H9 (cell line): ENCODE measurements around the gene CCDC81. TPM values are rescaled to one million over a fixed set of nuclear protein-coding genes. Genes with fewer than 3 reads are reported as not detected.

ENCODE experiments used
- DNase-seq: peaks from one replicate; pipeline ENCODE4 v3.0.0-alpha.2; 2017
- H2AFZ ChIP-seq: one replicate; pipeline ENCODE4 v1.6.1; 2013; ENCODE audit warnings: mild to moderate bottlenecking, low read length, control low read depth, moderate library complexity
- H2AK5ac ChIP-seq: 2 replicates; pipeline ENCODE4 v1.6.1; 2013; ENCODE audit warnings: low read length, control low read depth, mixed read lengths; ENCODE audit not compliant: insufficient read length
- H2BK120ac ChIP-seq: one replicate; pipeline ENCODE4 v1.6.1; 2013; ENCODE audit warnings: low read depth, mild to moderate bottlenecking, low read length, control low read depth, inconsistent platforms; ENCODE audit not compliant: poor library complexity, severe bottlenecking
- H2BK12ac ChIP-seq: 2 replicates; pipeline ENCODE4 v1.6.1; 2013; ENCODE audit warnings: low read length, control low read depth, mixed read lengths, low read depth; ENCODE audit not compliant: insufficient read length
- H2BK15ac ChIP-seq: 2 replicates; pipeline ENCODE4 v1.6.1; 2013; ENCODE audit warnings: low read depth, low read length, control low read depth
- H2BK20ac ChIP-seq: one replicate; pipeline ENCODE4 v1.6.1; 2013; ENCODE audit warnings: low read depth, mild to moderate bottlenecking, low read length, control low read depth, inconsistent platforms; ENCODE audit not compliant: poor library complexity, severe bottlenecking
- H2BK5ac ChIP-seq: 2 replicates; pipeline ENCODE4 v1.6.1; 2013; ENCODE audit warnings: low read length, control low read depth, mixed read lengths; ENCODE audit not compliant: insufficient read length
- H3K14ac ChIP-seq: 2 replicates; pipeline ENCODE4 v1.6.1; 2013; ENCODE audit warnings: low read length, control low read depth; ENCODE audit not compliant: insufficient read depth
- H3K18ac ChIP-seq: 2 replicates; pipeline ENCODE4 v1.6.1; 2013; ENCODE audit warnings: low read depth, mild to moderate bottlenecking, mixed read lengths, low read length, control low read depth; ENCODE audit not compliant: insufficient read length
- H3K23ac ChIP-seq: 2 replicates; pipeline ENCODE4 v1.6.1; 2013; ENCODE audit warnings: low read length, control low read depth, mixed read lengths, low read depth; ENCODE audit not compliant: insufficient read length
- H3K23me2 ChIP-seq: 2 replicates; pipeline ENCODE4 v1.6.1; 2013; ENCODE audit warnings: low read depth, mild to moderate bottlenecking, mixed read lengths, low read length, control low read depth; ENCODE audit not compliant: insufficient read length, poor library complexity, severe bottlenecking
- H3K27ac ChIP-seq: 2 replicates; pipeline ENCODE4 v1.5.1; 2013; ENCODE audit warnings: low read length, control low read depth, mixed read lengths, low read depth; ENCODE audit not compliant: insufficient read length
- H3K27me3 ChIP-seq: 2 replicates; pipeline ENCODE4 v1.6.1; 2013; ENCODE audit warnings: low read length, control low read depth, inconsistent platforms; ENCODE audit not compliant: insufficient read depth
- H3K4ac ChIP-seq: 2 replicates; pipeline ENCODE4 v1.6.1; 2013; ENCODE audit warnings: low read depth, mild to moderate bottlenecking, control low read depth, inconsistent platforms, low read length, moderate library complexity
- H3K4me1 ChIP-seq: 2 replicates; pipeline ENCODE4 v1.6.1; 2013; ENCODE audit warnings: low read length, control low read depth, inconsistent platforms; ENCODE audit not compliant: insufficient read depth
- H3K4me2 ChIP-seq: 2 replicates; pipeline ENCODE4 v1.6.1; 2013; ENCODE audit warnings: low read length, control low read depth, mixed read lengths; ENCODE audit not compliant: insufficient read length, insufficient read depth
- H3K56ac ChIP-seq: 2 replicates; pipeline ENCODE4 v1.6.1; 2013; ENCODE audit warnings: low read depth, mild to moderate bottlenecking, mixed read lengths, low read length, control low read depth; ENCODE audit not compliant: insufficient read length
- H3K79me1 ChIP-seq: 2 replicates; pipeline ENCODE4 v1.6.1; 2013; ENCODE audit warnings: low read depth, mild to moderate bottlenecking, moderate library complexity, low read length, control low read depth, inconsistent platforms; ENCODE audit not compliant: insufficient read depth, poor library complexity, severe bottlenecking
- H3K79me2 ChIP-seq: 2 replicates; pipeline ENCODE4 v1.6.1; 2013; ENCODE audit warnings: low read length, control low read depth, inconsistent platforms; ENCODE audit not compliant: insufficient read depth
- H3K9ac ChIP-seq: 2 replicates; pipeline ENCODE4 v1.6.1; 2013; ENCODE audit warnings: low read length, control low read depth, mixed read lengths; ENCODE audit not compliant: insufficient read length; ENCODE audit errors: extremely low read depth
- H3K9me3 ChIP-seq: one replicate; pipeline ENCODE4 v1.6.1; 2013; ENCODE audit warnings: low read depth, low read length, inconsistent platforms; ENCODE audit not compliant: control insufficient read depth
- H3T11ph ChIP-seq: one replicate; pipeline ENCODE4 v1.6.1; 2013; ENCODE audit warnings: mild to moderate bottlenecking, low read length, control low read depth, inconsistent platforms
- H4K20me1 ChIP-seq: one replicate; pipeline ENCODE4 v1.6.1; 2013; ENCODE audit not compliant: control insufficient read depth, insufficient read length, insufficient read depth
- H4K5ac ChIP-seq: 2 replicates; pipeline ENCODE4 v1.6.1; 2013; ENCODE audit warnings: low read depth, mild to moderate bottlenecking, mixed read lengths, low read length, control low read depth; ENCODE audit not compliant: insufficient read length
- H4K8ac ChIP-seq: replicated peaks from 2 replicates; pipeline ENCODE4 v1.6.1; 2013; ENCODE audit warnings: low read length, control low read depth, mixed read lengths, low read depth; ENCODE audit not compliant: insufficient read length
- H4K91ac ChIP-seq: 2 replicates; pipeline ENCODE4 v1.6.1; 2013; ENCODE audit warnings: low read depth, mild to moderate bottlenecking, moderate library complexity, mixed read lengths, low read length, control low read depth; ENCODE audit not compliant: insufficient read length
- H3K27ac Mint-ChIP-seq, 3 experiments: 2 replicates in 2 of 3; 3 replicates in 1 of 3; pipeline ENCODE4 v1.8.0; 2020 to 2021; ENCODE audit warnings: mixed read lengths in 3 of 3, mild to moderate bottlenecking in 1 of 3, moderate library complexity in 1 of 3
- H3K27me3 Mint-ChIP-seq: 2 replicates; pipeline ENCODE4 v1.8.0; 2021; ENCODE audit warnings: low read depth, mild to moderate bottlenecking, moderate library complexity, mixed read lengths
- H3K36me3 Mint-ChIP-seq, 3 experiments: 2 replicates in 2 of 3; 3 replicates in 1 of 3; pipeline ENCODE4 v1.8.0; 2020 to 2021; ENCODE audit warnings: low read depth in 3 of 3, mixed read lengths in 3 of 3; ENCODE audit not compliant: insufficient read depth in 1 of 3
- H3K4me1 Mint-ChIP-seq, 2 experiments: 2 replicates each; pipeline ENCODE4 v1.8.0; 2020; ENCODE audit warnings: mixed read lengths in 2 of 2
- H3K4me3 Mint-ChIP-seq, 2 experiments: 2 replicates in 1 of 2; 3 replicates in 1 of 2; pipeline ENCODE4 v1.8.0; 2020 to 2021; ENCODE audit warnings: mild to moderate bottlenecking in 2 of 2, mixed read lengths in 2 of 2, moderate library complexity in 1 of 2
- H3K9me3 Mint-ChIP-seq, 2 experiments: 2 replicates in 1 of 2; 3 replicates in 1 of 2; pipeline ENCODE4 v1.8.0; 2020; ENCODE audit warnings: mild to moderate bottlenecking in 2 of 2, mixed read lengths in 2 of 2, moderate library complexity in 1 of 2
- CTCF ChIP-seq: fragments of 200-600 bp; sonication (generic); conservative IDR thresholded peaks from 3 replicates; pipeline ENCODE4 v1.8.0; 2021; ENCODE audit warnings: antibody characterized with exemption, mild to moderate bottlenecking
- WGBS: extraction: QIAGEN DNeasy Blood & Tissue Kit; methylation state at CpG from one replicate; pipeline ENCODE4 v1.1.7; 2013; ENCODE audit warnings: missing lambda C conversion rate, low lambda C conversion rate, mixed read lengths; ENCODE audit not compliant: insufficient read length; ENCODE audit errors: extremely low coverage; 5-methylcytosine and 5-hydroxymethylcytosine counted together
- total RNA-seq: library from RNA; stranded (reverse); gene quantifications from 2 replicates; pipeline ENCODE4 v1.2.1, GENCODE V29; 2021

The CCDC81 gene
- total RNA-seq, 1 experiment from 2014 or later = 0.52 TPM

DNA sequence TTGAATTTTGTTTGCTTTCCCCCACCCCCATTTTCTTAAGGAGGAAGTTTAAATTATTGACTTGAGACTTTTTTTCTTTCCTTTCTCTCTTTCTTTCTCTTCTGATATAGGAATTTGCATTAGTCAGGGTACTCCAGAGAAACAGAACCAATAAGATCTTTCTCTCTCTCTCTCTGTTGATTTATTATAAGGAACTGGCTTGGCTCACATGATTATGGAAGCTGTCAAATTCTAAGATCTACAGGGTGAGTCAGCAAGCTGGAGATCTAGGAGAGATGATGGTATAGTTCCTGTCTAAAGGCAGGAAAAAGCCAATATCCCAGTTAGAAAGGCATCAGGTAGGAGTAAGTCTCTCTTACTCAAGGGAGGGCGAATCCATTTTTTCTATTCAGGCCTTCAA, 64.0 kb downstream of the CCDC81 start:
- Histone ChIP-seq H2AFZ (no peak overlapping the region), H3K4ac (no peak overlapping the region), H2BK20ac (no peak overlapping the region), H4K20me1 (no peaks in the 10 kb centered on the region), H3K79me2 (no peaks in the 10 kb centered on the region), H3K9ac (no peak overlapping the region), H3K18ac (no peak overlapping the region), H2BK12ac (no peak overlapping the region), H3K23ac (no peak overlapping the region), H3K4me1 (no peaks in the 10 kb centered on the region), H3K79me1 (no peaks in the 10 kb centered on the region), H4K91ac (no peak overlapping the region), H2BK5ac (no peak overlapping the region), H2BK15ac (no peak overlapping the region), H4K5ac (no peak overlapping the region), H3K23me2 (no peaks in the 10 kb centered on the region), H2BK120ac (no peak overlapping the region), H2AK5ac (no peak overlapping the region), H4K8ac (no peak overlapping the region), H3K56ac (no peak overlapping the region), H3K9me3 (no peaks in the 10 kb centered on the region), H3K4me2 (no peak overlapping the region), H3K27me3 (no peaks in the 10 kb centered on the region), H3K14ac (no peak overlapping the region), H3K27ac (no peak overlapping the region), H3T11ph (no peak overlapping the region)
- WGBS = no CpG with 5 or more reads among the region's 1 CpG
- Mint-ChIP-seq H3K36me3 (no peaks in the 10 kb centered on the region), H3K4me1 (no peaks in the 10 kb centered on the region), H3K4me3 (no peak overlapping the region), H3K27me3 (no peaks in the 10 kb centered on the region), H3K27ac (no peak overlapping the region), H3K9me3 (no peaks in the 10 kb centered on the region)
- TF ChIP-seq CTCF = no peak
- DNase-seq = no peak
